ENCODE measurements around the gene ZNF853.

DNA sequence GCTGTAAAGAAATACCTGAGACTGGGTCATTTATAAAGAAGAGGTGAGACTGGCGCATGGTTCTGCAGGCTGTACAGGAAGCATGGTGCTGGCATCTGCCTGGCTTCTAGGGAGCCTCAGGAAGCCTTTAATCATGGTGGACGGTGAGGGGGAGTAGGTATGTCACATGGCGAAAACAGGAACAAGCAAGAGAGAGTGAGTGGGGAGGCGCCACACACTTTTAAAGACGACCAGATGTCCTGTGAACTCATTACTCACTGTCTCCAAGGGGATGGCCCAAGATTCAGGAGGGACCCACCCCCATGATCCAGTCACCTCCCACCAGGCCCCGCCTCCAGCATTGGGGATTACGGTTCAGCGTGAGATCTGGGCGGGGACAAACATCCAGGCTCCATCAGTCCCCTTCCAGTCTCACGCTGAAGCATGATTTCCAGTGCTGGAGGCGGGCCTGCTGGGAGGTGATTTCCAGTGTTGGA is 24.9 kb downstream of the ZNF853 start:
- TF ChIP-seq, protein P1, sequence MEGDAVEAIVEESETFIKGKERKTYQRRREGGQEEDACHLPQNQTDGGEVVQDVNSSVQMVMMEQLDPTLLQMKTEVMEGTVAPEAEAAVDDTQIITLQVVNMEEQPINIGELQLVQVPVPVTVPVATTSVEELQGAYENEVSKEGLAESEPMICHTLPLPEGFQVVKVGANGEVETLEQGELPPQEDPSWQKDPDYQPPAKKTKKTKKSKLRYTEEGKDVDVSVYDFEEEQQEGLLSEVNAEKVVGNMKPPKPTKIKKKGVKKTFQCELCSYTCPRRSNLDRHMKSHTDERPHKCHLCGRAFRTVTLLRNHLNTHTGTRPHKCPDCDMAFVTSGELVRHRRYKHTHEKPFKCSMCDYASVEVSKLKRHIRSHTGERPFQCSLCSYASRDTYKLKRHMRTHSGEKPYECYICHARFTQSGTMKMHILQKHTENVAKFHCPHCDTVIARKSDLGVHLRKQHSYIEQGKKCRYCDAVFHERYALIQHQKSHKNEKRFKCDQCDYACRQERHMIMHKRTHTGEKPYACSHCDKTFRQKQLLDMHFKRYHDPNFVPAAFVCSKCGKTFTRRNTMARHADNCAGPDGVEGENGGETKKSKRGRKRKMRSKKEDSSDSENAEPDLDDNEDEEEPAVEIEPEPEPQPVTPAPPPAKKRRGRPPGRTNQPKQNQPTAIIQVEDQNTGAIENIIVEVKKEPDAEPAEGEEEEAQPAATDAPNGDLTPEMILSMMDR (IDR thresholded peaks at IDR 0.05; ENCODE audit: insufficient read depth, low read length) = no peak
- no peak for TF ChIP-seq POLR2AphosphoS5 (IDR thresholded peaks at IDR 0.05; ENCODE audit: low read depth)
- TF ChIP-seq, protein P2, sequence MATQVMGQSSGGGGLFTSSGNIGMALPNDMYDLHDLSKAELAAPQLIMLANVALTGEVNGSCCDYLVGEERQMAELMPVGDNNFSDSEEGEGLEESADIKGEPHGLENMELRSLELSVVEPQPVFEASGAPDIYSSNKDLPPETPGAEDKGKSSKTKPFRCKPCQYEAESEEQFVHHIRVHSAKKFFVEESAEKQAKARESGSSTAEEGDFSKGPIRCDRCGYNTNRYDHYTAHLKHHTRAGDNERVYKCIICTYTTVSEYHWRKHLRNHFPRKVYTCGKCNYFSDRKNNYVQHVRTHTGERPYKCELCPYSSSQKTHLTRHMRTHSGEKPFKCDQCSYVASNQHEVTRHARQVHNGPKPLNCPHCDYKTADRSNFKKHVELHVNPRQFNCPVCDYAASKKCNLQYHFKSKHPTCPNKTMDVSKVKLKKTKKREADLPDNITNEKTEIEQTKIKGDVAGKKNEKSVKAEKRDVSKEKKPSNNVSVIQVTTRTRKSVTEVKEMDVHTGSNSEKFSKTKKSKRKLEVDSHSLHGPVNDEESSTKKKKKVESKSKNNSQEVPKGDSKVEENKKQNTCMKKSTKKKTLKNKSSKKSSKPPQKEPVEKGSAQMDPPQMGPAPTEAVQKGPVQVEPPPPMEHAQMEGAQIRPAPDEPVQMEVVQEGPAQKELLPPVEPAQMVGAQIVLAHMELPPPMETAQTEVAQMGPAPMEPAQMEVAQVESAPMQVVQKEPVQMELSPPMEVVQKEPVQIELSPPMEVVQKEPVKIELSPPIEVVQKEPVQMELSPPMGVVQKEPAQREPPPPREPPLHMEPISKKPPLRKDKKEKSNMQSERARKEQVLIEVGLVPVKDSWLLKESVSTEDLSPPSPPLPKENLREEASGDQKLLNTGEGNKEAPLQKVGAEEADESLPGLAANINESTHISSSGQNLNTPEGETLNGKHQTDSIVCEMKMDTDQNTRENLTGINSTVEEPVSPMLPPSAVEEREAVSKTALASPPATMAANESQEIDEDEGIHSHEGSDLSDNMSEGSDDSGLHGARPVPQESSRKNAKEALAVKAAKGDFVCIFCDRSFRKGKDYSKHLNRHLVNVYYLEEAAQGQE (IDR thresholded peaks at IDR 0.05; ENCODE audit: insufficient replicate concordance, low read depth) = no peak
